HepG2 (cell line): ENCODE results near the gene KDM5D. TPM values are rescaled to one million over a fixed set of nuclear protein-coding genes. Genes with fewer than 3 reads are reported as not detected.

Source experiments
- ATAC-seq: fragments of 200-7000 bp; cut with Tn5 transposase; 3 replicates; pipeline ENCODE4 v1.9.1; 2020; ENCODE audit warnings: mild to moderate bottlenecking, moderate library complexity
- BruUV-seq: library from RNA; stranded (reverse); fragments of 400-500 nt; replicated peaks from 2 replicates; lab custom pipeline; 2021; lab: Mats Ljungman, UMichigan
- CTCF ChIA-PET: fragments of 300-600 bp; formaldehyde crosslinking; extraction: SDS; loops from one replicate; lab custom pipeline; 2021; ENCODE audit warnings: low total read pairs, inconsistent platforms, low intra/inter-chr PET ratio; lab: Yijun Ruan, JAX
- POLR2A ChIA-PET: fragments of 350-600 bp; sonication (Branson Sonifier 250); formaldehyde crosslinking; loops from one replicate; lab custom pipeline; 2020; ENCODE audit warnings: antibody characterized with exemption, inconsistent platforms; lab: Yijun Ruan, JAX
- DNase-seq: peaks from one replicate; pipeline ENCODE4 v3.0.0-alpha.2; 2015; ENCODE audit warnings: low spot score
- FAIRE-seq: peaks from 3 replicates; lab custom pipeline; 2011; peaks lifted over from hg19 to GRCh38; lab: Jason Lieb, UNC
- H2AFZ ChIP-seq: one replicate; pipeline ENCODE4 v1.6.1; 2011; ENCODE audit warnings: low read length, inconsistent platforms
- H3K27ac ChIP-seq: fragments of 300-600 bp; 3 replicates; pipeline ENCODE4 v1.8.0; 2011; ENCODE audit warnings: mixed run types, mild to moderate bottlenecking, mixed read lengths, low read length, inconsistent platforms; ENCODE audit not compliant: insufficient read depth; ENCODE audit errors: extremely low read length
- H3K27me3 ChIP-seq, 2 experiments: fragments of 200-600 bp in 1 of 2; 2 replicates in 1 of 2; 3 replicates in 1 of 2; pipeline versions ENCODE4 v1.6.0 to v1.8.0; 2011; ENCODE audit warnings: low read length in 2 of 2, mild to moderate bottlenecking in 2 of 2, moderate library complexity in 2 of 2, inconsistent platforms in 1 of 2; ENCODE audit not compliant: insufficient read depth in 2 of 2, control insufficient read depth in 1 of 2
- H3K36me3 ChIP-seq, 2 experiments: fragments of 200-600 bp in 1 of 2; replicated peaks in 1 of 2; 2 replicates in 1 of 2; 3 replicates in 1 of 2; pipeline versions ENCODE4 v1.5.1 to v1.8.0; 2011; ENCODE audit warnings: low read length in 2 of 2, inconsistent platforms in 1 of 2; ENCODE audit not compliant: insufficient read depth in 2 of 2, control insufficient read depth in 1 of 2
- H3K4me1 ChIP-seq: 2 replicates; pipeline ENCODE4 v1.5.1; 2012; ENCODE audit warnings: low read length, inconsistent platforms; ENCODE audit not compliant: insufficient read depth
- H3K4me2 ChIP-seq: 2 replicates; pipeline ENCODE4 v1.6.0; 2011; ENCODE audit warnings: low read depth, low read length, inconsistent platforms
- H3K4me3 ChIP-seq, 3 experiments: fragments of 200-600 bp in 1 of 3; sonication (generic), shearing (Covaris generic) in 1 of 3; replicated peaks in 1 of 3; 2 replicates each; pipeline ENCODE4 v1.5.1; 2011 to 2016; ENCODE audit warnings: low read length in 3 of 3, inconsistent platforms in 2 of 3, low read depth in 2 of 3, mild to moderate bottlenecking in 2 of 3, control low read depth in 1 of 3, mixed read lengths in 1 of 3; ENCODE audit not compliant: insufficient read depth in 1 of 3
- H3K79me2 ChIP-seq: one replicate; pipeline ENCODE4 v1.6.1; 2011; ENCODE audit warnings: low read length, inconsistent platforms; ENCODE audit not compliant: insufficient read depth
- H3K9ac ChIP-seq: 2 replicates; pipeline ENCODE4 v1.6.0; 2011; ENCODE audit warnings: mild to moderate bottlenecking, low read depth, low read length, inconsistent platforms; ENCODE audit not compliant: insufficient read depth
- H3K9me3 ChIP-seq: 2 replicates; pipeline ENCODE4 v1.5.1; 2012; ENCODE audit warnings: mild to moderate bottlenecking, low read length
- H4K20me1 ChIP-seq: 2 replicates; pipeline ENCODE4 v1.6.0; 2011; ENCODE audit warnings: inconsistent platforms, mild to moderate bottlenecking, low read length, moderate library complexity; ENCODE audit not compliant: insufficient read depth
- ASH2L ChIP-seq: fragments of 300-600, 200-600 bp; sonication (generic); IDR thresholded peaks from 2 replicates; pipeline ENCODE4 v1.7.0; 2017; ENCODE audit warnings: low read depth, mild to moderate bottlenecking, moderate library complexity, mixed read lengths, low read length; ENCODE audit not compliant: insufficient read length
- GFI1 ChIP-seq: sonication (generic); formaldehyde crosslinking; IDR thresholded peaks from 2 replicates; pipeline ENCODE4 v1.5.0; 2020; ENCODE audit warnings: missing genetic modification reagents, mild to moderate bottlenecking, borderline replicate concordance
- HNF4A ChIP-seq: sonication (generic); formaldehyde crosslinking; IDR thresholded peaks from 2 replicates; pipeline ENCODE4 v1.4.0; 2020; ENCODE audit warnings: missing genetic modification reagents
- MED8 ChIP-seq: sonication (generic); formaldehyde crosslinking; IDR thresholded peaks from 2 replicates; pipeline ENCODE4 v1.8.1; 2023; ENCODE audit warnings: mild to moderate bottlenecking, missing genetic modification reagents; ENCODE audit not compliant: insufficient replicate concordance
- ONECUT2 ChIP-seq: sonication (generic); formaldehyde crosslinking; IDR thresholded peaks from 2 replicates; pipeline ENCODE4 v1.4.0; 2020; ENCODE audit warnings: missing genetic modification reagents
- RELA ChIP-seq: sonication (generic); formaldehyde crosslinking; IDR thresholded peaks from 2 replicates; pipeline ENCODE4 v1.4.0; 2020; ENCODE audit warnings: missing genetic modification reagents
- SOX6 ChIP-seq, 2 experiments: fragments of 450-650 bp in 1 of 2; sonication (generic) in 1 of 2; formaldehyde crosslinking in 1 of 2; IDR thresholded peaks; 2 replicates each; pipeline versions ENCODE4 v1.4.0 to v1.6.1; 2017 to 2020; ENCODE audit warnings: antibody characterized with exemption in 1 of 2, mild to moderate bottlenecking in 1 of 2, missing genetic modification reagents in 1 of 2
- ZNF34 ChIP-seq: sonication (generic); formaldehyde crosslinking; IDR thresholded peaks from 2 replicates; pipeline ENCODE4 v1.4.0; 2020; ENCODE audit warnings: mild to moderate bottlenecking, missing genetic modification reagents, borderline replicate concordance
- ZNF747 ChIP-seq: sonication (generic); formaldehyde crosslinking; IDR thresholded peaks from 2 replicates; pipeline ENCODE4 v1.8.1; 2023; ENCODE audit warnings: missing genetic modification reagents, mild to moderate bottlenecking, borderline replicate concordance
- WGBS: methylation state at CpG from one replicate; pipeline ENCODE4 v1.1.6; 2017; ENCODE audit warnings: low lambda C conversion rate; 5-methylcytosine and 5-hydroxymethylcytosine counted together
- in situ Hi-C: cut with HindIII; loops from 2 replicates; pipeline ENCODE4 v1.10.0; 2017; ENCODE audit warnings: low pct_unique_long_range_greater_than_20kb; ENCODE audit not compliant: extremely low pct_ligation_motif_present
- intact Hi-C: fragments of 100-400 bp; cut with micrococcal nuclease; formaldehyde crosslinking; loops from one replicate; pipeline ENCODE4 v1.10.0; 2022; ENCODE audit not compliant: unreplicated experiment
- polyA plus RNA-seq, 8 experiments: library from polyadenylated mRNA; depleted of rRNA in 3 of 8; stranded (reverse) in 7 of 8; unstranded in 1 of 8; fragments of >200 nt; fragmentation: Illumina TruSeq in 4 of 8; extraction: Trizol in 4 of 8; gene quantifications; 2 replicates each; pipeline versions ENCODE4 v1.2.1 to v1.2.3, GENCODE V29; 2011 to 2016; ENCODE audit warnings: low read depth in 4 of 8, missing spikeins in 1 of 8, mixed read lengths in 1 of 8; ENCODE audit not compliant: insufficient read depth in 1 of 8
- total RNA-seq, 5 experiments: library from RNA; depleted of rRNA; stranded (reverse); fragments of >200 nt; fragmentation: Illumina TruSeq; extraction: Trizol; gene quantifications; 2 replicates each; pipeline ENCODE4 v1.2.3, GENCODE V29; 2016; ENCODE audit warnings: low read depth in 1 of 5
- TF ChIP-seq, protein P1 (sequence below): sonication (generic); formaldehyde crosslinking; IDR thresholded peaks from 2 replicates; pipeline ENCODE4 v1.4.0; 2020; ENCODE audit warnings: missing genetic modification reagents
- TF ChIP-seq, protein P2 (sequence below): sonication (generic); formaldehyde crosslinking; IDR thresholded peaks from 2 replicates; pipeline ENCODE4 v1.4.0; 2020; ENCODE audit warnings: mild to moderate bottlenecking, missing genetic modification reagents, borderline replicate concordance

Gene KDM5D
- total and polyA plus RNA-seq, 2 of the 13 experiments (the other 11 are each of a cell fraction or from before 2014, with no cell fraction given) = 16.6 to 32.7 TPM

DNA sequence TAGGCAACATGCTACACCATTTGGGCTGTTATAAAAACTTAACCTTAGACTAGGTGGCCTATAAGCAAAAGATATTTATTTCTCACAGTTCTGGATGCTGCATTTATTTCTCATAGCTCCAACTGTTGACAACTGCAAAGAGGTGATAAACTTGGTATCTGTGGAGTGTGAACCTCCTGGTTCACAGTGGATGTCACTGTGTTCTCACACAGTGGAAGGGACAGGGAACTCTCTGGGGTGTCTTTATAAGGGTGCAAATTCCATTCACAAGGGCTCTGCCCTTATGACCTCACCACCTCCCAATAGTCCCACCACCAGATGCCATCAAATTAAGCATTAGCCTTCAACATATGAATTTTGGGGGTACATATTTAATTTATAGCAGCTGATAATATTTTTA, 46.0 kb downstream of the KDM5D start (continued):
- TF ChIP-seq MED8 (CRISPR knock-in tag) = no peak

DNA sequence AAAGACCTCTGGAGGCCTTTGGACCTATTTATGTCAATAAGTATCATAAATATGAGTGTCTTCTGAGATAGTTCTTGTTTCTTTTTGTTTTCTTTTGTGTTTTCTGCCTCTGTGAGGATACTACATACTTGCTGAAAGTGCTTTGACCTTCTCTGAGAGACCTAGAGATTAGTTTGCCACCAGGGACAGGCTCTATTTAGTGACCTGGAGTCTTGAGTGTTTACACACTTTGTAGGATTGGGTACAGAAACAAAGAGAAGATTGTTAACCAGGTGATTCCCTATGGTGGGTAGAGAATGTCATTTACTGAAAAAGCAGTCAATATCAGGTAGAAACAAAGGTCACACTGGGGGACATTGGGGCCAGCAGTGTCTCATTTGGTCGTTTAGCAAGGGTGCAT, 63.7 kb downstream of the KDM5D start:
- DNase-seq (peak; percentile 63), FAIRE-seq (peak; percentile 58), ATAC-seq (peak; percentile 83)
- H4K20me1 ChIP-seq = no peaks in the 10 kb centered on the region
- H3K79me2 ChIP-seq = no peaks in the 10 kb centered on the region
- POLR2A ChIA-PET = interaction anchor here (1.4 kb wide), 1 partner anchor 113 kb away, joined by 3 read pairs; no protein-coding TSS in a partner anchor
- in situ Hi-C loops = no loop called here
- no peaks in the 10 kb centered on the region for H3K9me3 ChIP-seq
- intact Hi-C loops = loop anchor here (2.0 to 5.0 kb wide), 2 partner anchors 58 to 104 kb away; no protein-coding TSS in a partner anchor
- no peaks in the 10 kb centered on the region for H3K27me3 ChIP-seq
- no peak overlapping the region; the same call in 1 of the 2 replicates for H3K9ac ChIP-seq
- CTCF ChIA-PET = no interaction called here
- WGBS = 0% methylated on average over 1 of the region's 1 CpG
- no TSS peak for BruUV-seq
- H3K27ac ChIP-seq = peak overlapping the region; percentile 58
- peak overlapping the region; percentile 55 for H3K4me2 ChIP-seq
- H3K4me1 ChIP-seq = peaks cover 50% of the 10 kb centered on the region
- H3K36me3 ChIP-seq = no peaks in the 10 kb centered on the region
- H2AFZ ChIP-seq = no peak overlapping the region
- no peak overlapping the region for H3K4me3 ChIP-seq
- TF ChIP-seq, protein P1, sequence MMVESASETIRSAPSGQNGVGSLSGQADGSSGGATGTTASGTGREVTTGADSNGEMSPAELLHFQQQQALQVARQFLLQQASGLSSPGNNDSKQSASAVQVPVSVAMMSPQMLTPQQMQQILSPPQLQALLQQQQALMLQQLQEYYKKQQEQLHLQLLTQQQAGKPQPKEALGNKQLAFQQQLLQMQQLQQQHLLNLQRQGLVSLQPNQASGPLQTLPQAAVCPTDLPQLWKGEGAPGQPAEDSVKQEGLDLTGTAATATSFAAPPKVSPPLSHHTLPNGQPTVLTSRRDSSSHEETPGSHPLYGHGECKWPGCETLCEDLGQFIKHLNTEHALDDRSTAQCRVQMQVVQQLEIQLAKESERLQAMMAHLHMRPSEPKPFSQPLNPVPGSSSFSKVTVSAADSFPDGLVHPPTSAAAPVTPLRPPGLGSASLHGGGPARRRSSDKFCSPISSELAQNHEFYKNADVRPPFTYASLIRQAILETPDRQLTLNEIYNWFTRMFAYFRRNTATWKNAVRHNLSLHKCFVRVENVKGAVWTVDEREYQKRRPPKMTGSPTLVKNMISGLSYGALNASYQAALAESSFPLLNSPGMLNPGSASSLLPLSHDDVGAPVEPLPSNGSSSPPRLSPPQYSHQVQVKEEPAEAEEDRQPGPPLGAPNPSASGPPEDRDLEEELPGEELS (CRISPR knock-in tag) = peak; percentile 50
- TF ChIP-seq ZNF747 (no peak), RELA (no peak), ZNF34 (no peak), ASH2L (peak; percentile 21), HNF4A (CRISPR knock-in tag) (peak; percentile 42), GFI1 (CRISPR knock-in tag) (0 out of 2 replicates have a peak, but pooled peaks have one; percentile 19), SOX6 (IDR thresholded peaks at IDR 0.05) (no peak), SOX6 (CRISPR knock-in tag; IDR thresholded peaks at IDR 0.05) (peak; percentile 63), ONECUT2 (CRISPR knock-in tag) (0 out of 2 replicates have a peak, but pooled peaks have one; percentile 16)
- TF ChIP-seq, protein P2, sequence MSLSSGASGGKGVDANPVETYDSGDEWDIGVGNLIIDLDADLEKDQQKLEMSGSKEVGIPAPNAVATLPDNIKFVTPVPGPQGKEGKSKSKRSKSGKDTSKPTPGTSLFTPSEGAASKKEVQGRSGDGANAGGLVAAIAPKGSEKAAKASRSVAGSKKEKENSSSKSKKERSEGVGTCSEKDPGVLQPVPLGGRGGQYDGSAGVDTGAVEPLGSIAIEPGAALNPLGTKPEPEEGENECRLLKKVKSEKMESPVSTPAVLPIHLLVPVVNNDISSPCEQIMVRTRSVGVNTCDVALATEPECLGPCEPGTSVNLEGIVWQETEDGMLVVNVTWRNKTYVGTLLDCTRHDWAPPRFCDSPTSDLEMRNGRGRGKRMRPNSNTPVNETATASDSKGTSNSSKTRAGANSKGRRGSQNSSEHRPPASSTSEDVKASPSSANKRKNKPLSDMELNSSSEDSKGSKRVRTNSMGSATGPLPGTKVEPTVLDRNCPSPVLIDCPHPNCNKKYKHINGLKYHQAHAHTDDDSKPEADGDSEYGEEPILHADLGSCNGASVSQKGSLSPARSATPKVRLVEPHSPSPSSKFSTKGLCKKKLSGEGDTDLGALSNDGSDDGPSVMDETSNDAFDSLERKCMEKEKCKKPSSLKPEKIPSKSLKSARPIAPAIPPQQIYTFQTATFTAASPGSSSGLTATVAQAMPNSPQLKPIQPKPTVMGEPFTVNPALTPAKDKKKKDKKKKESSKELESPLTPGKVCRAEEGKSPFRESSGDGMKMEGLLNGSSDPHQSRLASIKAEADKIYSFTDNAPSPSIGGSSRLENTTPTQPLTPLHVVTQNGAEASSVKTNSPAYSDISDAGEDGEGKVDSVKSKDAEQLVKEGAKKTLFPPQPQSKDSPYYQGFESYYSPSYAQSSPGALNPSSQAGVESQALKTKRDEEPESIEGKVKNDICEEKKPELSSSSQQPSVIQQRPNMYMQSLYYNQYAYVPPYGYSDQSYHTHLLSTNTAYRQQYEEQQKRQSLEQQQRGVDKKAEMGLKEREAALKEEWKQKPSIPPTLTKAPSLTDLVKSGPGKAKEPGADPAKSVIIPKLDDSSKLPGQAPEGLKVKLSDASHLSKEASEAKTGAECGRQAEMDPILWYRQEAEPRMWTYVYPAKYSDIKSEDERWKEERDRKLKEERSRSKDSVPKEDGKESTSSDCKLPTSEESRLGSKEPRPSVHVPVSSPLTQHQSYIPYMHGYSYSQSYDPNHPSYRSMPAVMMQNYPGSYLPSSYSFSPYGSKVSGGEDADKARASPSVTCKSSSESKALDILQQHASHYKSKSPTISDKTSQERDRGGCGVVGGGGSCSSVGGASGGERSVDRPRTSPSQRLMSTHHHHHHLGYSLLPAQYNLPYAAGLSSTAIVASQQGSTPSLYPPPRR (CRISPR knock-in tag) = peak; percentile 32; the same call in 1 of the 2 replicates
